Globus pallidus (tissue), 1 donor: Measurements from ENCODE around the gene SCAPER.
"Not testable (repeated sequence)": the region's sequence is repeated elsewhere in the genome, so short reads cannot be mapped to it uniquely, and the experiment has no call there.

ENCODE experiments used
- DNase-seq: peaks from one replicate; pipeline ENCODE4 v3.0.0-alpha.2; 2015; ENCODE audit warnings: low spot score

Gene SCAPER

GRCh38 chr15:76861815-76862397 lies 43.2 kb downstream of the SCAPER start:
- DNase-seq = no peak

GRCh38 chr15:76860201-76860600 lies 44.9 kb downstream of the SCAPER start:
- no peak for DNase-seq

- DNase-seq = not testable (repeated sequence)
Observed at GRCh38 chr15:76850367-76850766, 54.8 kb downstream of the SCAPER start.

GRCh38 chr15:76846782-76847181 lies 58.4 kb downstream of the SCAPER start:
- DNase-seq = no peak

GRCh38 chr15:76844096-76844495 lies 61.0 kb downstream of the SCAPER start:
- no peak for DNase-seq

- no peak for DNase-seq
Observed at GRCh38 chr15:76843269-76843668, 61.9 kb downstream of the SCAPER start.

GRCh38 chr15:76840830-76841460 lies 64.2 kb downstream of the SCAPER start:
- peak; percentile 14 for DNase-seq

- no peak for DNase-seq
Observed at GRCh38 chr15:76839173-76839572, 66.0 kb downstream of the SCAPER start.

GRCh38 chr15:76837474-76837873 lies 67.7 kb downstream of the SCAPER start:
- no peak for DNase-seq

GRCh38 chr15:76829939-76830338 lies 75.2 kb downstream of the SCAPER start:
- no peak for DNase-seq

GRCh38 chr15:76823890-76824289 lies 81.2 kb downstream of the SCAPER start:
- DNase-seq = no peak

GRCh38 chr15:76823303-76823702 lies 81.8 kb downstream of the SCAPER start:
- no peak for DNase-seq

- not testable (repeated sequence) for DNase-seq
Observed at GRCh38 chr15:76818926-76819325, 86.2 kb downstream of the SCAPER start.

GRCh38 chr15:76815421-76815820 lies 89.7 kb downstream of the SCAPER start:
- no peak for DNase-seq

- no peak for DNase-seq
Observed at GRCh38 chr15:76812381-76812780, 92.8 kb downstream of the SCAPER start.

- no peak for DNase-seq
Observed at GRCh38 chr15:76809412-76810103, 95.6 kb downstream of the SCAPER start.

- no peak for DNase-seq
Observed at GRCh38 chr15:76803049-76803571, 102.0 kb downstream of the SCAPER start.

GRCh38 chr15:76802411-76802810 lies 102.7 kb downstream of the SCAPER start:
- no peak for DNase-seq

- DNase-seq = no peak
Observed at GRCh38 chr15:76799760-76800159, 105.4 kb downstream of the SCAPER start.

GRCh38 chr15:76795217-76795616 lies 109.9 kb downstream of the SCAPER start:
- DNase-seq = no peak

- DNase-seq = no peak
Observed at GRCh38 chr15:76793162-76793561, 112.0 kb downstream of the SCAPER start.

- no peak for DNase-seq
Observed at GRCh38 chr15:76791511-76791910, 113.6 kb downstream of the SCAPER start.

GRCh38 chr15:76787273-76787672 lies 117.9 kb downstream of the SCAPER start:
- DNase-seq = no peak
